ENCODE data around the gene USP3. TPM values are rescaled to one million over a fixed set of nuclear protein-coding genes. Genes with fewer than 3 reads are reported as not detected.

The USP3 gene
- total RNA-seq, 4 donors from 2014 or later, result 12.1 to 29.4 (median 15.5) TPM

- in situ Hi-C loops (cut with MboI; ENCODE audit: low sequenced_read_pairs in 4 of 4) (loop anchor here in 3 of 4 donors (10.0 to 25.0 kb wide), 3 partner anchors 112 to 309 kb away; partner anchors contain the start of gene APH1B (in 1 of the 3)), intact Hi-C loops (cut with DNase I; ENCODE audit: low total_unique reads) (loop anchor here (5.0 to 10.0 kb wide), 2 partner anchors 109 to 312 kb away; no protein-coding TSS in a partner anchor)
- DNase-seq, result no peak
- Histone ChIP-seq H3K9me3 (no peaks in the 10 kb centered on the region), H3K27ac (peak overlapping the region; percentile 89 to 96 (median 96)), H3K36me3 (peaks cover 0 to 3% of the 10 kb centered on the region in 2 donors), H3K4me1 (peaks cover 60 to 67% of the 10 kb centered on the region in 2 donors), H3K27me3 (no peaks in the 10 kb centered on the region), H3K4me3 (peak overlapping the region; percentile 29 to 44 (median 38))
- TF ChIP-seq, protein P1, sequence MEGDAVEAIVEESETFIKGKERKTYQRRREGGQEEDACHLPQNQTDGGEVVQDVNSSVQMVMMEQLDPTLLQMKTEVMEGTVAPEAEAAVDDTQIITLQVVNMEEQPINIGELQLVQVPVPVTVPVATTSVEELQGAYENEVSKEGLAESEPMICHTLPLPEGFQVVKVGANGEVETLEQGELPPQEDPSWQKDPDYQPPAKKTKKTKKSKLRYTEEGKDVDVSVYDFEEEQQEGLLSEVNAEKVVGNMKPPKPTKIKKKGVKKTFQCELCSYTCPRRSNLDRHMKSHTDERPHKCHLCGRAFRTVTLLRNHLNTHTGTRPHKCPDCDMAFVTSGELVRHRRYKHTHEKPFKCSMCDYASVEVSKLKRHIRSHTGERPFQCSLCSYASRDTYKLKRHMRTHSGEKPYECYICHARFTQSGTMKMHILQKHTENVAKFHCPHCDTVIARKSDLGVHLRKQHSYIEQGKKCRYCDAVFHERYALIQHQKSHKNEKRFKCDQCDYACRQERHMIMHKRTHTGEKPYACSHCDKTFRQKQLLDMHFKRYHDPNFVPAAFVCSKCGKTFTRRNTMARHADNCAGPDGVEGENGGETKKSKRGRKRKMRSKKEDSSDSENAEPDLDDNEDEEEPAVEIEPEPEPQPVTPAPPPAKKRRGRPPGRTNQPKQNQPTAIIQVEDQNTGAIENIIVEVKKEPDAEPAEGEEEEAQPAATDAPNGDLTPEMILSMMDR (IDR thresholded peaks at IDR 0.05 in 4 of 5, conservative IDR thresholded peaks at IDR 0.05 in 1 of 5), result no peak
- TF ChIP-seq POLR2A (IDR thresholded peaks at IDR 0.05), result no peak
- no peak for ATAC-seq
Observed at GRCh38 chr15:63596676-63597037, 92.3 kb downstream of the USP3 start.

DNA sequence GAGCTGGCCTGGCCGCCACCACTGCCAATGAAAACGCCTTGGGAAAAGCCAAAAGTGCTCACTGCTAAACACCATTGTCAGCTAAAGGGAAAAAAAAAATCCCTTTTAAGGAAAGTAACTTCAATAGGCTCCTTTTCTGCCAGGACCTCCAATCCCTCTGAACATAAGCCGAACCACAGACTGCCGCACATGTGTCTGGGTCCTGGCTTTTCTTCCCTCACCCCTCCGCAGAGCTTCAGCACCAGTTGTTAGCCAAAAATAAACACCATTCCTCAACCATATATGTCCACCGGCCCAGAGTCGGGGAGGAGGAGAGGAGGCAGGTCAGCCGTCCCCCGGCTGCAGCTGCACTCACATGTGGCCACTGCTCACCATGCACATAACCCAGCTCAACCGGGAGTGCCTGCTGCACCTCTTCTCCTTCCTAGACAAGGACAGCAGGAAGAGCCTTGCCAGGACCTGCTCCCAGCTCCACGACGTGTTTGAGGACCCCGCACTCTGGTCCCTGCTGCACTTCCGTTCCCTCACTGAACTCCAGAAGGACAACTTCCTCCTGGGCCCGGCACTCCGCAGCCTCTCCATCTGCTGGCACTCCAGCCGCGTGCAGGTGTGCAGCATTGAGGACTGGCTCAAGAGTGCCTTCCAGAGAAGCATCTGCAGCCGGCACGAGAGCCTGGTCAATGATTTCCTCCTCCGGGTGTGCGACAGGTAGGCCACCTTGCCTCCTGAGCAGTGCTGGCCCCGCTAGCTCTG lies 92.8 kb downstream of the USP3 start, which contains the start of gene FBXL22:
Gene FBXL22 (plus strand): TSS at position 350 of the 753 bp plus-strand sequence. CDS start 6 bp downstream, at position 356.
- ATAC-seq, result peak; percentile 18 to 20

GRCh38 chr15:63597821-63598220 lies 93.4 kb downstream of the USP3 start:
- no peaks in the 10 kb centered on the region for H3K9me3 ChIP-seq
- H3K27me3 ChIP-seq, result no peaks in the 10 kb centered on the region
- peak overlapping the region; percentile 29 to 44 (median 38) for H3K4me3 ChIP-seq
- ATAC-seq (no peak), DNase-seq (no peak)
- intact Hi-C loops (cut with DNase I; ENCODE audit: low total_unique reads) (loop anchor here (5.0 to 10.0 kb wide), 2 partner anchors 111 to 313 kb away; no protein-coding TSS in a partner anchor), in situ Hi-C loops (cut with MboI; ENCODE audit: low sequenced_read_pairs in 4 of 4) (loop anchor here in 3 of 4 donors (10.0 to 25.0 kb wide), 3 partner anchors 113 to 311 kb away; partner anchors contain the start of gene APH1B (in 1 of the 3))
- H3K27ac ChIP-seq, result peak overlapping the region; percentile 89 to 96 (median 96)
- H3K4me1 ChIP-seq, result peaks cover 62 to 67% of the 10 kb centered on the region in 2 donors
- no peaks in the 10 kb centered on the region for H3K36me3 ChIP-seq
- TF ChIP-seq, protein P1 (IDR thresholded peaks at IDR 0.05 in 4 of 5, conservative IDR thresholded peaks at IDR 0.05 in 1 of 5), result no peak
- TF ChIP-seq POLR2A (IDR thresholded peaks at IDR 0.05), result no peak

More for the DNA sequence above, 92.8 kb downstream of the USP3 start, which contains the start of gene FBXL22:
- H3K9me3 ChIP-seq, result no peaks in the 10 kb centered on the region
- no peaks in the 10 kb centered on the region for H3K27me3 ChIP-seq
- in situ Hi-C loops (cut with MboI; ENCODE audit: low sequenced_read_pairs in 4 of 4), result loop anchor here in 3 of 4 donors (10.0 to 25.0 kb wide), 3 partner anchors 112 to 310 kb away; partner anchors contain the start of gene APH1B (in 1 of the 3)
- peaks cover 63 to 72% of the 10 kb centered on the region in 2 donors for H3K4me1 ChIP-seq
- intact Hi-C loops (cut with DNase I; ENCODE audit: low total_unique reads), result loop anchor here (5.0 to 10.0 kb wide), 2 partner anchors 110 to 312 kb away; no protein-coding TSS in a partner anchor
- DNase-seq, result peak in 1 of 2 donors; percentile 62
- H3K4me3 ChIP-seq, result peak within 1 kb of the TSS; percentile 29 to 44 (median 38)
- peak; percentile 30 to 51 for TF ChIP-seq POLR2A (IDR thresholded peaks at IDR 0.05)
- TF ChIP-seq, protein P1 (IDR thresholded peaks at IDR 0.05 in 4 of 5, conservative IDR thresholded peaks at IDR 0.05 in 1 of 5), result no peak
- peak within 1 kb of the TSS; percentile 89 to 96 (median 96) for H3K27ac ChIP-seq
- no peaks in the 10 kb centered on the region for H3K36me3 ChIP-seq

GRCh38 chr15:63598473-63599400 lies 94.3 kb downstream of the USP3 start:
- H3K4me3 ChIP-seq, result peak overlapping the region in 2 of 4 donors; percentile 69 to 89
- H3K9me3 ChIP-seq, result no peaks in the 10 kb centered on the region
- peaks cover 59 to 67% of the 10 kb centered on the region in 2 donors for H3K4me1 ChIP-seq
- no peaks in the 10 kb centered on the region for H3K27me3 ChIP-seq
- DNase-seq, result no peak
- TF ChIP-seq POLR2A (IDR thresholded peaks at IDR 0.05), result no peak
- TF ChIP-seq, protein P1 (IDR thresholded peaks at IDR 0.05 in 4 of 5, conservative IDR thresholded peaks at IDR 0.05 in 1 of 5), result no peak
- intact Hi-C loops (cut with DNase I; ENCODE audit: low total_unique reads), result loop anchor here (1.0 to 10.0 kb wide), 3 partner anchors 111 to 314 kb away; no protein-coding TSS in a partner anchor
- no peaks in the 10 kb centered on the region for H3K36me3 ChIP-seq
- no peak for ATAC-seq
- H3K27ac ChIP-seq, result peak overlapping the region; percentile 89 to 96 (median 96)
- in situ Hi-C loops (cut with MboI; ENCODE audit: low sequenced_read_pairs in 4 of 4), result loop anchor here in 3 of 4 donors (10.0 to 25.0 kb wide), 3 partner anchors 114 to 311 kb away; partner anchors contain the start of gene APH1B (in 1 of the 3)

Measured in gastrocnemius medialis (tissue), 4 donors.